Activated naive CD8-positive, alpha-beta T cell treated with anti-CD3 and anti-CD28 coated beads, Interleukin-2, amount 10 ng/mL, durations not matched to agents 7 days and 5 days (primary cell): Measurements from ENCODE around the gene MKI67. TPM values are rescaled to one million over a fixed set of nuclear protein-coding genes. Genes with fewer than 3 reads are reported as not detected.

Experiments
- total RNA-seq, 2 experiments: library from RNA; stranded (reverse); gene quantifications; one replicate each; pipeline ENCODE4 v1.2.3, GENCODE V29; 2021

MKI67 gene
- total RNA-seq, 2 experiments from 2014 or later: 256 to 280 TPM

Other genes with a start within 250 kb of the MKI67 start
- not detected for gene CLRN3, start 233.5 kb downstream of the MKI67 start, total RNA-seq
- 10 to 100 TPM; 26.8 to 37.3 TPM for gene PTPRE, start 219.3 kb downstream of the MKI67 start, total RNA-seq